ENCODE results near the gene RALGAPA1.

- TF ChIP-seq CTCF (IDR thresholded peaks at IDR 0.05; ENCODE audit: low read length) (no peak), EZH2 (IDR thresholded peaks at IDR 0.05; ENCODE audit: borderline replicate concordance, low read length) (no peak)
Observed at GRCh38 chr14:35557221-35557747, 251.8 kb downstream of the RALGAPA1 start.
